Activated T-cell treated with anti-CD3 and anti-CD28 coated beads, Interleukin-2, amount 50 U/mL, for 48 hours (primary cell): Measurements from ENCODE around the gene MYZAP.

Source experiments
- DNase-seq, 2 experiments: peaks; one replicate each; pipeline ENCODE4 v3.0.0-alpha.2; 2020

Gene MYZAP

GRCh38 chr15:57665939-57666338 is 74.2 kb downstream of the MYZAP start:
- DNase-seq = no peak

- DNase-seq = no peak
Measured at GRCh38 chr15:57667171-57667849, 75.6 kb downstream of the MYZAP start.

- no peak for DNase-seq
Measured at GRCh38 chr15:57668016-57668415, 76.3 kb downstream of the MYZAP start.

GRCh38 chr15:57671636-57672035 is 79.9 kb downstream of the MYZAP start:
- no peak for DNase-seq

- no peak for DNase-seq
Measured at GRCh38 chr15:57675481-57676181, 83.9 kb downstream of the MYZAP start.

- DNase-seq = no peak
Measured at GRCh38 chr15:57676585-57676984, 84.9 kb downstream of the MYZAP start.

- DNase-seq = no peak
Measured at GRCh38 chr15:57677204-57677603, 85.5 kb downstream of the MYZAP start.

- no peak for DNase-seq
Measured at GRCh38 chr15:57680021-57680420, 88.3 kb downstream of the MYZAP start.

GRCh38 chr15:57681011-57681410 is 89.3 kb downstream of the MYZAP start:
- DNase-seq = no peak

GRCh38 chr15:57683481-57683880 is 91.8 kb downstream of the MYZAP start:
- no peak for DNase-seq

- DNase-seq = no peak
Measured at GRCh38 chr15:57684491-57685151, 92.9 kb downstream of the MYZAP start.

GRCh38 chr15:57685306-57686095 is 93.8 kb downstream of the MYZAP start:
- DNase-seq = no peak

- no peak for DNase-seq
Measured at GRCh38 chr15:57686657-57687056, 95.0 kb downstream of the MYZAP start.

GRCh38 chr15:57690341-57690966 is 98.8 kb downstream of the MYZAP start:
- DNase-seq = no peak

- DNase-seq = no peak
Measured at GRCh38 chr15:57691082-57691481, 99.4 kb downstream of the MYZAP start.

GRCh38 chr15:57692709-57693108 is 101.0 kb downstream of the MYZAP start:
- DNase-seq = no peak

- no peak for DNase-seq
Measured at GRCh38 chr15:57694279-57694678, 102.6 kb downstream of the MYZAP start.

- DNase-seq = no peak
Measured at GRCh38 chr15:57696146-57696545, 104.4 kb downstream of the MYZAP start.

- DNase-seq = no peak
Measured at GRCh38 chr15:57697588-57697987, 105.9 kb downstream of the MYZAP start.

GRCh38 chr15:57698243-57698642 is 106.5 kb downstream of the MYZAP start:
- DNase-seq = no peak

- DNase-seq = no peak
Measured at GRCh38 chr15:57698991-57699390, 107.3 kb downstream of the MYZAP start.

- no peak for DNase-seq
Measured at GRCh38 chr15:57703387-57703786, 111.7 kb downstream of the MYZAP start.

- no peak for DNase-seq
Measured at GRCh38 chr15:57704441-57704840, 112.7 kb downstream of the MYZAP start.
